Measurements from ENCODE around the gene GUCY2D. TPM values are rescaled to one million over a fixed set of nuclear protein-coding genes. Genes with fewer than 3 reads are reported as not detected.

The GUCY2D gene
- total RNA-seq, 2 donors from 2014 or later = not detected

DNA sequence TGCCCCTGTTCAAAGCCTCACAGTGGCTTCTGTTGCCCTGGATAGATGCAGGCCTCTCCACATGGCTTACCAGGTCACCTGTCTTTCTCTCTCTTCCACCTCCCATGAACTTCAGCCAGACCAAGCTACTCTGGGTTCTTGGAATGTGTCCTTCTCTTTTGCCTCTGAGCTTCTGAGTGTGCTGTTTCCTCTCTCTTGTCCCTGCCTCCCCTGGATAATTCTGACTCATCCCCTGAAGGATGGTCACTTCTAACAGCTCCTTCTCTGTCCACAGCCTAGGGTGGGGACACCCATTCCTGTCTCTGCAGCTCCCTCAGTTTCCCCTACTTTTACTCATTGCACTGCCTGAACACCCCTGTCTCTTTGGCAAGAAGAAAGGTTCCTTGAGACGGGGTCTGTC is 2.9 kb downstream of the GUCY2D start:
- Histone ChIP-seq H3K36me3 (no peaks in the 10 kb centered on the region), H3K27ac (no peak overlapping the region), H3K27me3 (peaks cover 0 to 22% of the 10 kb centered on the region in 2 donors), H3K4me1 (peaks cover 0 to 15% of the 10 kb centered on the region in 2 donors), H3K4me3 (no peak overlapping the region), H3K9me3 (no peaks in the 10 kb centered on the region)
- TF ChIP-seq, protein P1, sequence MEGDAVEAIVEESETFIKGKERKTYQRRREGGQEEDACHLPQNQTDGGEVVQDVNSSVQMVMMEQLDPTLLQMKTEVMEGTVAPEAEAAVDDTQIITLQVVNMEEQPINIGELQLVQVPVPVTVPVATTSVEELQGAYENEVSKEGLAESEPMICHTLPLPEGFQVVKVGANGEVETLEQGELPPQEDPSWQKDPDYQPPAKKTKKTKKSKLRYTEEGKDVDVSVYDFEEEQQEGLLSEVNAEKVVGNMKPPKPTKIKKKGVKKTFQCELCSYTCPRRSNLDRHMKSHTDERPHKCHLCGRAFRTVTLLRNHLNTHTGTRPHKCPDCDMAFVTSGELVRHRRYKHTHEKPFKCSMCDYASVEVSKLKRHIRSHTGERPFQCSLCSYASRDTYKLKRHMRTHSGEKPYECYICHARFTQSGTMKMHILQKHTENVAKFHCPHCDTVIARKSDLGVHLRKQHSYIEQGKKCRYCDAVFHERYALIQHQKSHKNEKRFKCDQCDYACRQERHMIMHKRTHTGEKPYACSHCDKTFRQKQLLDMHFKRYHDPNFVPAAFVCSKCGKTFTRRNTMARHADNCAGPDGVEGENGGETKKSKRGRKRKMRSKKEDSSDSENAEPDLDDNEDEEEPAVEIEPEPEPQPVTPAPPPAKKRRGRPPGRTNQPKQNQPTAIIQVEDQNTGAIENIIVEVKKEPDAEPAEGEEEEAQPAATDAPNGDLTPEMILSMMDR (IDR thresholded peaks at IDR 0.05) = no peak
- no peak for DNase-seq (ENCODE audit: low spot score)

- H3K4me3 ChIP-seq = no peak overlapping the region
- DNase-seq (ENCODE audit: low spot score) = no peak
- TF ChIP-seq, protein P1 (IDR thresholded peaks at IDR 0.05) = no peak
- no peaks in the 10 kb centered on the region for H3K9me3 ChIP-seq
- H3K27ac ChIP-seq = no peak overlapping the region
- H3K36me3 ChIP-seq = no peaks in the 10 kb centered on the region
- H3K4me1 ChIP-seq = peaks cover 0 to 15% of the 10 kb centered on the region in 2 donors
- H3K27me3 ChIP-seq = peaks cover 0 to 22% of the 10 kb centered on the region in 2 donors
Observed at GRCh38 chr17:8005967-8006730, 3.7 kb downstream of the GUCY2D start.

GRCh38 chr17:8006836-8007680 is 4.6 kb downstream of the GUCY2D start:
- DNase-seq (ENCODE audit: low spot score) = no peak
- Histone ChIP-seq H3K36me3 (no peaks in the 10 kb centered on the region), H3K4me3 (no peak overlapping the region), H3K9me3 (no peaks in the 10 kb centered on the region), H3K27me3 (peaks cover 0 to 20% of the 10 kb centered on the region in 2 donors), H3K4me1 (peaks cover 0 to 15% of the 10 kb centered on the region in 2 donors), H3K27ac (no peak overlapping the region)
- TF ChIP-seq, protein P1 (IDR thresholded peaks at IDR 0.05) = no peak

- TF ChIP-seq, protein P1 (IDR thresholded peaks at IDR 0.05) = no peak
- H3K27me3 ChIP-seq = peaks cover 0 to 12% of the 10 kb centered on the region in 2 donors
Observed at GRCh38 chr17:8007836-8008235, 5.4 kb downstream of the GUCY2D start.

DNA sequence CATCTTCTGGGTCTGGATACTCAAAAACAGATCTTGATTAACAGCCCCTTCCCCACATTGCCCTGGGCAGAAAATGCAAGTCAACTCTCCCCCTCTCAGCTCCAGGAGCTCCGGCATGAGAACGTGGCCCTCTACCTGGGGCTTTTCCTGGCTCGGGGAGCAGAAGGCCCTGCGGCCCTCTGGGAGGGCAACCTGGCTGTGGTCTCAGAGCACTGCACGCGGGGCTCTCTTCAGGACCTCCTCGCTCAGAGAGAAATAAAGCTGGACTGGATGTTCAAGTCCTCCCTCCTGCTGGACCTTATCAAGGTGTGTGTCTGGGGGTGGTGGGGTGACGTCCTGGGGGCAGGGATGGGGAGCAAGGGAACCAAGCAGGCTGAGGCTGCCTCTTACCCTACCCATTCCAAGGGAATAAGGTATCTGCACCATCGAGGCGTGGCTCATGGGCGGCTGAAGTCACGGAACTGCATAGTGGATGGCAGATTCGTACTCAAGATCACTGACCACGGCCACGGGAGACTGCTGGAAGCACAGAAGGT is 9.7 kb downstream of the GUCY2D start:
- no peak for DNase-seq (ENCODE audit: low spot score)
- H3K27me3 ChIP-seq = peaks cover 0 to 4% of the 10 kb centered on the region in 2 donors
- no peaks in the 10 kb centered on the region for H3K9me3 ChIP-seq
- peaks cover 0 to 15% of the 10 kb centered on the region in 2 donors for H3K4me1 ChIP-seq
- no peak overlapping the region for H3K27ac ChIP-seq
- no peak overlapping the region for H3K4me3 ChIP-seq
- TF ChIP-seq, protein P1 (IDR thresholded peaks at IDR 0.05) = no peak
- H3K36me3 ChIP-seq = no peaks in the 10 kb centered on the region

More at GRCh38 chr17:8007836-8008235, 5.4 kb downstream of the GUCY2D start:
- Histone ChIP-seq H3K27ac (no peak overlapping the region), H3K4me1 (peaks cover 0 to 9% of the 10 kb centered on the region in 2 donors), H3K9me3 (no peaks in the 10 kb centered on the region), H3K36me3 (no peaks in the 10 kb centered on the region), H3K4me3 (no peak overlapping the region)
- DNase-seq (ENCODE audit: low spot score) = no peak
